ENCODE measurements around the gene FXYD6.

- TF ChIP-seq EZH2phosphoT487 (IDR thresholded peaks at IDR 0.05; ENCODE audit: low read depth), result no peak
- TF ChIP-seq, protein P1, sequence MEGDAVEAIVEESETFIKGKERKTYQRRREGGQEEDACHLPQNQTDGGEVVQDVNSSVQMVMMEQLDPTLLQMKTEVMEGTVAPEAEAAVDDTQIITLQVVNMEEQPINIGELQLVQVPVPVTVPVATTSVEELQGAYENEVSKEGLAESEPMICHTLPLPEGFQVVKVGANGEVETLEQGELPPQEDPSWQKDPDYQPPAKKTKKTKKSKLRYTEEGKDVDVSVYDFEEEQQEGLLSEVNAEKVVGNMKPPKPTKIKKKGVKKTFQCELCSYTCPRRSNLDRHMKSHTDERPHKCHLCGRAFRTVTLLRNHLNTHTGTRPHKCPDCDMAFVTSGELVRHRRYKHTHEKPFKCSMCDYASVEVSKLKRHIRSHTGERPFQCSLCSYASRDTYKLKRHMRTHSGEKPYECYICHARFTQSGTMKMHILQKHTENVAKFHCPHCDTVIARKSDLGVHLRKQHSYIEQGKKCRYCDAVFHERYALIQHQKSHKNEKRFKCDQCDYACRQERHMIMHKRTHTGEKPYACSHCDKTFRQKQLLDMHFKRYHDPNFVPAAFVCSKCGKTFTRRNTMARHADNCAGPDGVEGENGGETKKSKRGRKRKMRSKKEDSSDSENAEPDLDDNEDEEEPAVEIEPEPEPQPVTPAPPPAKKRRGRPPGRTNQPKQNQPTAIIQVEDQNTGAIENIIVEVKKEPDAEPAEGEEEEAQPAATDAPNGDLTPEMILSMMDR (IDR thresholded peaks at IDR 0.05; ENCODE audit: low read depth, low read length), result no peak
These were observed 29.1 kb upstream of the FXYD6 start for GRCh38 chr11:117905524-117905923.

Measured in OCI-LY3 (cell line).